DND-41 (cell line): ENCODE data around the gene PCBP2.

Source experiments
- ATAC-seq: fragments of 200-7000 bp; cut with Tn5 transposase; 3 replicates; pipeline ENCODE4 v1.9.1; 2021; ENCODE audit warnings: low read depth; ENCODE audit not compliant: insufficient read depth
- DNase-seq: peaks from one replicate; pipeline ENCODE4 v3.0.0-alpha.2; 2020
- H2AFZ ChIP-seq: 2 replicates; pipeline ENCODE4 v1.6.0; 2012; ENCODE audit warnings: low read depth, low read length
- H3K27ac ChIP-seq: 2 replicates; pipeline ENCODE4 v1.5.1; 2012; ENCODE audit warnings: low read length, inconsistent platforms
- H3K27me3 ChIP-seq: fragments of 200-600 bp; sonication (generic); 2 replicates; pipeline ENCODE4 v1.6.0; 2012; ENCODE audit warnings: low read length, mild to moderate bottlenecking, inconsistent platforms; ENCODE audit not compliant: insufficient read depth, poor library complexity
- H3K36me3 ChIP-seq: 2 replicates; pipeline ENCODE4 v1.5.1; 2012; ENCODE audit warnings: low read length, inconsistent platforms; ENCODE audit not compliant: insufficient read depth
- H3K4me1 ChIP-seq: 2 replicates; pipeline ENCODE4 v1.5.1; 2012; ENCODE audit warnings: mild to moderate bottlenecking, low read length; ENCODE audit not compliant: insufficient read depth
- H3K4me2 ChIP-seq: 2 replicates; pipeline ENCODE4 v1.6.0; 2012; ENCODE audit warnings: mild to moderate bottlenecking, moderate library complexity, low read length, inconsistent platforms; ENCODE audit not compliant: insufficient read depth
- H3K4me3 ChIP-seq, 2 experiments: fragments of 200-600 bp in 1 of 2; shearing (Covaris generic) in 1 of 2; 2 replicates each; pipeline ENCODE4 v1.5.1; 2012 to 2016; ENCODE audit warnings: inconsistent platforms in 2 of 2, low read length in 2 of 2, mild to moderate bottlenecking in 2 of 2, low read depth in 1 of 2, moderate library complexity in 1 of 2
- H3K79me2 ChIP-seq: 2 replicates; pipeline ENCODE4 v1.6.0; 2012; ENCODE audit warnings: low read length, inconsistent platforms; ENCODE audit not compliant: insufficient read depth
- H3K9ac ChIP-seq: 2 replicates; pipeline ENCODE4 v1.6.0; 2012; ENCODE audit warnings: low read depth, mild to moderate bottlenecking, inconsistent platforms, low read length, moderate library complexity
- H3K9me3 ChIP-seq: 2 replicates; pipeline ENCODE4 v1.5.1; 2012; ENCODE audit warnings: low read length, moderate library complexity, mild to moderate bottlenecking, inconsistent platforms; ENCODE audit not compliant: insufficient read depth, severe bottlenecking
- H4K20me1 ChIP-seq: 2 replicates; pipeline ENCODE4 v1.6.0; 2012; ENCODE audit warnings: low read length; ENCODE audit not compliant: insufficient read depth
- EZH2 ChIP-seq: IDR thresholded peaks from 3 replicates; pipeline ENCODE4 v1.6.1; 2012; ENCODE audit warnings: borderline replicate concordance, low read depth, mild to moderate bottlenecking, moderate library complexity, low read length, inconsistent platforms; ENCODE audit not compliant: severe bottlenecking
- TF ChIP-seq, protein P1 (sequence below): IDR thresholded peaks from 2 replicates; pipeline ENCODE4 v1.5.1; 2012; ENCODE audit warnings: borderline replicate concordance, low read length, moderate library complexity, mild to moderate bottlenecking; ENCODE audit not compliant: poor library complexity, severe bottlenecking; ENCODE audit errors: extremely low read depth

Gene PCBP2

DNA sequence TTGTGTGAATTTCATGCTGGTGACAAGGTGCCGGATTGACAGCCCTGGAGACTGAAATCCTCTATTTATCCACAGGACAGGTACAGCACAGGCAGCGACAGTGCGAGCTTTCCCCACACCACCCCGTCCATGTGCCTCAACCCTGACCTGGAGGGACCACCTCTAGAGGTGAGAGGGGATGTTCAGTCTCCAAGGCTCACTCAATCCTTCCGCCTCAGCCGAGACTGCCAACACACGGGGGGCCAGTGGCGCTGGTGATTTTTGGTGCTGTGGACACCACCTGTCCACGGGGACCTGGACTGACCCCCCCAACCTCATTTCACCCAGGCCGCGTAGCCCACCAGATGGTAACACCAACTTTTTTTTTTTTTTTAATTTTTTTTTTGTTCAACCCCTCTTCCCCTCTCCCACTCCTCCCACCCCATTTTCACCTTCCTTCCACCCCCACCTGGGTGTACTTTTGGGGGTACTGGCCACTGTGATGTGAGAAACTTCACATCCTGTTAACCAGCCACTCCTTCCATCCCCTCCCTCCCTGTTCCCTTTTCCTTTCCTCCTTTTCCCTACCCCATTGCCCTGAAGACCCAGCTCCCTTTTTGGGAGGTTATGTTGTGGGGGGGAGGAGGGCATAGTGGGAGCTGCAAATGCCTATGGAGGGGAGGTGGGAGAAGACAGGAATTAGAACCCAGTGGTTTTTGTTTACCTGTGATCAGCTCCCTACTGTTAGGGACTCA, 12.9 kb downstream of the PCBP2 start:
- Histone ChIP-seq H3K27me3 (no peaks in the 10 kb centered on the region), H2AFZ (no peak overlapping the region), H3K9me3 (no peaks in the 10 kb centered on the region), H3K4me3 (no peak overlapping the region), H3K4me1 (peaks cover 8% of the 10 kb centered on the region; the same call in 1 of the 2 replicates), H3K9ac (no peak overlapping the region), H3K36me3 (peaks cover 100% of the 10 kb centered on the region), H3K79me2 (peaks cover 91% of the 10 kb centered on the region), H4K20me1 (peaks cover 86% of the 10 kb centered on the region), H3K27ac (no peak overlapping the region), H3K4me2 (no peak overlapping the region)
- TF ChIP-seq, protein P1, sequence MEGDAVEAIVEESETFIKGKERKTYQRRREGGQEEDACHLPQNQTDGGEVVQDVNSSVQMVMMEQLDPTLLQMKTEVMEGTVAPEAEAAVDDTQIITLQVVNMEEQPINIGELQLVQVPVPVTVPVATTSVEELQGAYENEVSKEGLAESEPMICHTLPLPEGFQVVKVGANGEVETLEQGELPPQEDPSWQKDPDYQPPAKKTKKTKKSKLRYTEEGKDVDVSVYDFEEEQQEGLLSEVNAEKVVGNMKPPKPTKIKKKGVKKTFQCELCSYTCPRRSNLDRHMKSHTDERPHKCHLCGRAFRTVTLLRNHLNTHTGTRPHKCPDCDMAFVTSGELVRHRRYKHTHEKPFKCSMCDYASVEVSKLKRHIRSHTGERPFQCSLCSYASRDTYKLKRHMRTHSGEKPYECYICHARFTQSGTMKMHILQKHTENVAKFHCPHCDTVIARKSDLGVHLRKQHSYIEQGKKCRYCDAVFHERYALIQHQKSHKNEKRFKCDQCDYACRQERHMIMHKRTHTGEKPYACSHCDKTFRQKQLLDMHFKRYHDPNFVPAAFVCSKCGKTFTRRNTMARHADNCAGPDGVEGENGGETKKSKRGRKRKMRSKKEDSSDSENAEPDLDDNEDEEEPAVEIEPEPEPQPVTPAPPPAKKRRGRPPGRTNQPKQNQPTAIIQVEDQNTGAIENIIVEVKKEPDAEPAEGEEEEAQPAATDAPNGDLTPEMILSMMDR, result no peak
- no peak for DNase-seq
- no peak for ATAC-seq

DNA sequence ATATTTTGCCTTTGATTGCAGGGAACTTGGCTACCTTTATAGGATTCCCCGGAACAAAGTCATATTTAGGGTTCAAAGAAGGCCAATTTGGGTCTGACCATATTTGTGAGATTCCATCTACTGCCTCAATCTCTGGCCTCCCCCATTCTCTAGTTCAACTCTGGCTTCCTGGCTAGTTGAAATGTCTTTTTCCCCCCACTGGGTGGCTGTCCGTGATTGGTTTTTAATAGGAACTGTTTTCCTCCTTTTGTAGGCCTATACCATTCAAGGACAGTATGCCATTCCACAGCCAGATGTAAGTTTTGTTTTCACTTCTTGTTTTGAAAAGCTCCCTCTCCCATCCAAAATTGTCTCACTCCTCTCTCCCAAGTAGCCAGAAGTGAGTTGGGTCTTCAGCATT, 13.8 kb downstream of the PCBP2 start:
- Histone ChIP-seq H3K36me3 (peaks cover 100% of the 10 kb centered on the region), H3K79me2 (peaks cover 88% of the 10 kb centered on the region), H3K27ac (no peak overlapping the region), H3K9me3 (no peaks in the 10 kb centered on the region), H3K4me1 (peaks cover 7% of the 10 kb centered on the region; the same call in 1 of the 2 replicates), H3K27me3 (no peaks in the 10 kb centered on the region), H3K9ac (no peak overlapping the region), H3K4me3 (no peak overlapping the region), H3K4me2 (no peak overlapping the region), H4K20me1 (peaks cover 82% of the 10 kb centered on the region), H2AFZ (no peak overlapping the region)
- ATAC-seq, result no peak
- no peak for DNase-seq
- TF ChIP-seq EZH2, result no peak
- TF ChIP-seq, protein P1, result no peak

DNA sequence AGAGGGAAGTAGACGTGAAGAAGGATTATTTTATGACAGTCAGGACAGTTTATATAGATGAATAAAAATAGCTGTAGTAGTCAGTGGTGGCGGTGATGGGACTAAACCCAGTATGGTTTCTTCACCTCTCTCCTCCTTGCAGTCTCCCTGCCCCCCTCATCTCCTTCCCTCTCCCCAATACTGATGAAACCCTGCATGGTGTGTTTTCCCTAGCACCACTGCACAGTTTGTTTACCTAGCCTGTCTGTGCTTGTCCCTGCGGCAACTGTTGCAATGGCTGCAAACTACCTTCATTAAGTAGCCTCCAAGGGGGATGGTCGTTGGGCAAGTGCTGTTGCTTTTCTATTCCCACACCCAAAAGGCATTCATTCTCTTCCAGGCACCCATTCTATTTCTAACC, 14.7 kb downstream of the PCBP2 start:
- no peak overlapping the region for H3K4me2 ChIP-seq
- no peak overlapping the region for H3K4me3 ChIP-seq
- ATAC-seq (no peak), DNase-seq (no peak)
- H3K9me3 ChIP-seq, result no peaks in the 10 kb centered on the region
- peaks cover 85% of the 10 kb centered on the region for H3K79me2 ChIP-seq
- H4K20me1 ChIP-seq, result peaks cover 78% of the 10 kb centered on the region
- H3K36me3 ChIP-seq, result peaks cover 99% of the 10 kb centered on the region
- H3K9ac ChIP-seq, result no peak overlapping the region
- no peak overlapping the region for H2AFZ ChIP-seq
- TF ChIP-seq, protein P1, result no peak
- no peak for TF ChIP-seq EZH2
- H3K27ac ChIP-seq, result no peak overlapping the region
- peaks cover 3% of the 10 kb centered on the region; the same call in 1 of the 2 replicates for H3K4me1 ChIP-seq
- no peaks in the 10 kb centered on the region for H3K27me3 ChIP-seq
